GM19025 (cell line): ENCODE measurements around the gene SPOCK2.
"Not testable (repeated sequence)": the region's sequence is repeated elsewhere in the genome, so short reads cannot be mapped to it uniquely, and the experiment has no call there.

ENCODE experiments used
- ATAC-seq: cut with Tn5 transposase; IDR thresholded peaks from one replicate; pipeline ENCODE4 v1.9.1; 2021; ENCODE audit warnings: mild to moderate bottlenecking, low read depth, moderate library complexity; ENCODE audit not compliant: unreplicated experiment

Gene SPOCK2

GRCh38 chr10:72034761-72035160 is 53.6 kb downstream of the SPOCK2 start:
- no peak for ATAC-seq

DNA sequence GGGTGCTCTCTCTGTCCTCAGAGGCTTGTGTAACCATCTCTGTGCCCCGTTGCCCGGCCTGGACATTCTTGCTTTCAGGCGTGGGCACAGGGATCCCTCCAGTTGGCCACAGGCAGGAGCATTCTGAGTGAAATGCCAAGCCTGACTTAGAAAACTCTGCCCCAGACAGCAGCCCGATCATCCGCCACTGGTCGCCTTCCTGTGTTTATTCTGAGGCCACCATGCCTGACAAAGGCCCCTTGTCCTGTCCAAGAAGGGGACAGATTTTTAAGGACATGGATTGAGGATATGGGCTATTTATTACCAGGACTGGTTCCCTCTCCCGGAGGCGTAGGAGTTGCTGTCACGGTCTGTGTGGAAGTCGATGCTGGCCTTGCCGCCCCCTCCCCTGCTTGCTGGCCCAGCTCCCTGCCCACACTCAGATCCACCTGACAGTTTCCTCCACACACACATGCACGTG is 54.3 kb downstream of the SPOCK2 start:
- ATAC-seq = no peak

GRCh38 chr10:72032409-72033162 is 55.8 kb downstream of the SPOCK2 start:
- ATAC-seq = not testable (repeated sequence)

DNA sequence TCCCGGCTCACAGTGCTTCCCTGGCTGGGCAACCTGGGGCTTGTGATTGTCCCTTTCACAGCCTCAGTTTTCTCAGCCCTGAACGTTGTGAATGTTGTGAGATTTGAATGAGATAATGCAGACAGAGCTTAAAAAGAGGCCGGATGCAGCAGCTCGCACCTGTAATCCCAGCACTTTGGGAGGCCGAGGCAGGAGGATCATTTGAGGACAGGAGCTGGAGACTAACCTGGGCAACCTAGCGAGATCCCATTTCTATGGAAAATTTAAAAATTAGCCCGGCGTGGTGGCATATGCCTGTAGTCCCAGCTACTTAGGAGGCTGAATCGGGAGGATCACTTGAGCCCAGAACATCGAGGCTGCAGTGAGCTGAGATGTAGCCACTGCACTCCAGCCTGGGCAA is 56.6 kb downstream of the SPOCK2 start:
- no peak for ATAC-seq

DNA sequence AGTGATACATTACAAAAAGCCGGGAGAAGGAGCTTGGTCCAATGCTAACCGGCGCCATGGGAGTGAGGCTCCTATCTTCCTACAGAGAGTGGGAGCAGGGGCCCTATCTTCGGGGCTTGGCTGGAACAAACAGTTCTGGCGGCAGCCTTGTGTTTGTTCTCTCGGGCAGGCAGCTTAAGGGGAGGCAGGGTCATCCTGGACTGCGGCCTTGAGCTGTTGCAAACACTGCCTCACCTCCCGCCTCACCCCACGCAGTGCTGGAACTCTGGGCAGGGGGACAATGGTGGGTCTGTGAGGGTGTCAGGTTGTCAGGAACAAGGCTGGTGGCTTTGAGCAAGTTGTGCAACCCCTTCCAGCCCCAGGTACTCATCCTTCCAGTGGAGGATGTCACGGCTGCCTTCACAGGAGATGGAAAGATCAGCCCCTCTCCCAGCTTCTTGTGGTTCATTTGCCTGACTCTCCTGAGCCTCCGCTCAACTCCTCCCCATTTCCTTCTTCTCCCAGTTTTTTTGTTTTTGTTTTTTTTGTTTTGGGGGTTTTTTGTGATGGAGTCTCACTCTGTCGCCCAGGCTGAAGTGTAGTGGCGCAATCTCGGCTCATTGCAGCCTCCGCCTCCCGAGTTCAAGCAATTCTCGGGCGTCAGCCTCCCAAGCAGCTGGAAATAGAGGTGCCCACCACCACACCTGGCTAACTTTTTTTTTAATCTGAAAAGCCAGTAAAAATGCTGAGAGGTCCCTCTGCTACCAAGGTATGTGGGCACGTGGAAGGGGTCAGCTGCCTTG is 57.4 kb downstream of the SPOCK2 start:
- ATAC-seq = no peak

DNA sequence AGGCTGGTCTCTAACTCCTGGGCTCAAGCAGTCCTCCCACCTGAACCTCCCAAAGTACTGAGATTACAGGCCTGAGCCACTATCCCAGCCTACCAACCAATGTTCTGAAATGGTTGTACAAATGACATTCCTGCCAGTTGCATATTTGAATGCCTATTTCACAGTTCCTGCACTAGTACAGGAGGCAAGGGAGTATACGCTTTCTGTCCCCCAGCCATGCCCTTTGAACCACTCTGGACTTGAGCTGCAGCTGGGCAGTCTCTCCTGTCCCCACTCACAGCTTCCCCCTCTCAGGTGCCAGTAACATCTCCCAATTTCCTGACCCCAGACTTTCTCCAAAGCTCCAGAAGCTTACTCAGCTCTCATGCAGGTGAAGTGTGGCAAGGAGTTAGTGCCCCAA is 58.9 kb downstream of the SPOCK2 start:
- no peak for ATAC-seq

DNA sequence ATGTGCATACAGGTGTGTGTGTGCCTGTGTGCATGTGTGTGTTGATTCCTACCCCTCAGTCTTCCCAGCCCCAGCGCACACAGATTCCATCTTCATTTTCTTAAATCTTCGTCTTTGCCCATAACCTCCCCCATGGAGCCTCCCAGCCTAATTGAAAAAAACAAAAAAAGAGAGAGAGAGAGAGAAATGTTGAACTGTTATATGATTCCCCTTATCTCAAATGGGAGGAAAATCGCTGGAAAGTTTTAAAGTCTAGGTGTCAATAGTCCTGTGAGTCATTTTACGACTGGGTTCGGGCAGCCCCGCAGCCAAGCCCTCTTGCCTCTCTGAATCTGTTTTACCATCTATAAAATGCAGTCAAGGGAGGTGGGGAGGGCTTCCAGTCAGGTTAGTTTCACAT is 60.9 kb downstream of the SPOCK2 start:
- no peak for ATAC-seq

- ATAC-seq = no peak
Observed at GRCh38 chr10:72026278-72027111, 61.9 kb downstream of the SPOCK2 start.

DNA sequence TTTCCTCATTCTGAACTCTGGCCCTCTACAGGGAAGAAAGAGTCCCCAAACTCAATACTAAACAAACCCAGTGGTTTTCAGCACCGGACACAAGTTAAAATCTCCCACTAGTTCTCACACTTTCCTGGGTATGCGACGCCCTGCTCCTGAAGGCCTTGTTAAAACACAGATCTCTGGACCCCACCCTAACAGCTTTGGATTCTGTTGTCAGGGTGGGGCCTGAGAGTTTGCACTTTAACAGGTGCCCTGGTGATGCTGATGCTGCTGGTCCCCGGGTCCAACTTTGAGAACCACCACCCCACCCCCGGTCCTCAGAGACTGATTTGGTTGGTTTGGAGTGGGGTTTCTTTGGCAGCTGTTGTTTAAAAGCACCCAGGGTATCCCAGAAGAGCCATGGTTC is 62.5 kb downstream of the SPOCK2 start:
- no peak for ATAC-seq

DNA sequence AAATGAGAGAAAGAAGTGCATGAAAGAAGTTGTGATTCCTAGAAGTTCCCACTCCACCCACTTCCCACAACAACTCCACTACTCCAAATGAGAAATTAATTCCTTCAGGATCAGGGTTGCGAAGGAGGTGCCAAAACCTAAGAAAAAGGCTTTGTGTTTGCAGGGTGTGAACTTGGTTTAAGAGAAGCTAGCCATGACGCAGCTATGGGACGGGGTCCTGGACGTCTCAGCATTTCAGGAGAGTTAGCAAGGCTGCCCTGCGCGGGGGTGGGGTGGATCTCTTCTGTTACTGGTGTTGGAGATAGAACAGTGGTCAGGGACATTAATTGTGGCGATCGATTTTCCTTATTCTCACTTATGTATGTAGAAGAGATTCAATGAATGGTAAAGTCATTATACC is 63.0 kb downstream of the SPOCK2 start:
- no peak for ATAC-seq

DNA sequence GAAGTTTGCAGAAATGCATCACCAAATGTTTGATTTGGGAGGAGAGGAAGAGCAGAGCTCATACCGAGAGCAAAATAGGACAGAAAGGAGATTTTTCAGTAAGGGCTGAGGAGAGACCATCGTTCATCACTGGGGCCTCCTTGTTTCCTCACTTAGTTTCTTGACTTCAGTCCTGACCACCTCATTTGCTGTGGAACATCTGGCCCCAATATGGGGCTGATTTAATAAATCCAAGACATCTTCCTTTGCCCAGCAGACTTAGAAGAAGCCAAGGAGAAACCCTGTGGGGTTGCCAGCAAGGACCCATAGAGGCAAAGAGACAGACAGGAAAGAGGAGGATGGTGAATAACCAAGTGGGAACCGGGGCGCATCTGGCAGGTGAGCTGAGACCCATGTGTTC is 63.8 kb downstream of the SPOCK2 start:
- no peak for ATAC-seq

- ATAC-seq = no peak
Observed at GRCh38 chr10:72022228-72022627, 66.1 kb downstream of the SPOCK2 start.

DNA sequence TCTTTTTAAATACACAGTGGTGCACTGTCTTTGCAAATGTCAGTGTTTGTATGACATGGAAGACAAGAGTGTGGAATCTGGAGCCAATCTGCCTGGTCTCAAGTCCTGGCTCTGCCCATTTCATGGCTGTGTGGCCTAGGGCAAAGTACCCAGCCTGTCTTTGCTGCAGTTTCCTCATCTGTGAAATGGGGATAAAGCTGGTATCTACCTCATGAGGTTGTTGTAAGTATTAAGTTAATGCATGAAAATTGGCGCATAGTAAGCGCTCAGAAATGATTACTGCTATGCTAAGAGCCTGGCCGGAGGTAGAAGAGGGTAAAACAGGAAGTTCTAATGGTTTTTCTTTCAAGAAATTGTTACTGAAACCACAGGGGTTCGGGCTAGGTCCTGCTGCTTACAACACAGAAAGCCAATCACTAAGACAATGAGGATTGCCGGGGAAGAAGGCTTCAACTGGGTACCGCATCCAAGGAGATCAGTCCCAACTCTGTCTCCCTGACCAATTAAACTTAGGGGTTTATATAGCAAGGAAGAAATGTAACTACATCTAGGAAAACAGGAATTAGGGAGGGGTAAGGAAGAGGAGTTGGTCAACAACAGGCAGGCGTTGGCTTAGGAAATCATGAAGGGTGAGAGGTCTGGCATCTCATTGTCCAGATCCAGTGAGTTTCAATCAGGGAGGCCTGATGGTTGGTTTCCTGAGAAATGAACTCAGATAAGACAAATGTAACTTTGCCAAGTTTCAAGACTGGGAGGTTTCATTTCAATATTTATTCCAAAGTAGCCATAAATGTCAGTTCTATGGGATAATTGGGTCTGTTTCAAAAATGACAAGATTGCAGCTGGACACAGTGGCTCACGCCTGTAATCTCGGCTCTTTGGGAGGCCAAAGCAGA is 67.2 kb downstream of the SPOCK2 start:
- no peak for ATAC-seq

DNA sequence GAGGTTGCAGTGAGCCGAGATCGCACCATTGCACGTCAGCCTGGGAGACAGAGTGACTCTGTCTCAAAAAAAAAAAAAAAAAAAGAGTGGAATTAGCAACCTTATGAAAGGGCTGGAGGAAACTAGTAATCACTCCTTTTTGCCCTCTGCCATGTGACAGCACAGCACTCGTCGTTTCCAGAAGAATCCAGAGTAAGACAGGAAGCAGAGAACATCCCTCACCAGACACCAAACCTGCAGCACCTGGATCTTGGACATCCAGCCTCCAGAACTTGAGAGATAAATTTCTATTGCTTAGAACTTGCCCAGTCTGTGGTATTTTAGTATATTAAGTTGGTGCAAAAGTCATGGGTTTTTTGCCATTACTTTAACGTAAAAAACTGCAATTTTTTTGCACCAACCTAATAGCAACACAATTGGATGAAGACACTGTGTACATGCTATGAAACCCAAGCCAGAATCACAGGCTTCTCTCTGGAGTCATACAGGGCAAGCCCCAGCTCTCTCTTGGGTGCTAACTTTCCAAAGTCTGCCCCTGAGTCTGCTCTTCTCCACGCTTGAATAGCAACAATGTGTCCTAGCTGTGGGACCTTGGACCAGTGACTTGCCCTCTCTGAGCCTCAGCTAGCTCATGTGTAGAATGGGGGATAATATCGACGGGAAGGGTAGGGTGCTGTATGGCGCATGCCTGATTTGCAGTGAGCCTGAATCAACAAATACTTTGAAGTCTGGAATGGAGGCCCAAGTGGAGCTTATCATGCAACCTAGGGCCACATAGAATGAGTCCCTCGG is 69.1 kb downstream of the SPOCK2 start:
- ATAC-seq = no peak

GRCh38 chr10:72016608-72017300 is 71.6 kb downstream of the SPOCK2 start:
- ATAC-seq = no peak

DNA sequence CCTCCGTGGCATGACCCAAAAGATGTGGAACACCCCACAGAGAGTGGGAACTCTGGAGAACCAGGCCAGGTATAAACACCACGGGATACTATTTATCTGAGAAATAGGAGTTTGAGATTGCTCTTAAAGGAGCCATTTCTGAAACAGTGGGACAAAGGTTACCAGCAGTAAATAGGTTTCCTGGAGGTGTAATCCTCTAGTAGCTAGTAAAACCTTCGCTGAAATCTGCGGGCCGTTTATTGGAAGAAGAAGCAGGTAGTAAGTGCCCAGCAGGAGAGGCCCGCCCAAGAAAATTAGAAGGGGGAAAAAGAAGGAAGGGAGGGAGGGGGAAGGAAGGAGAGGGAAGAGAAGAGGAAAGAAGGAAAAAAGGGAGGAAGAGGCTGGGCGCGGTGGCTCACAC is 72.5 kb downstream of the SPOCK2 start:
- no peak for ATAC-seq

DNA sequence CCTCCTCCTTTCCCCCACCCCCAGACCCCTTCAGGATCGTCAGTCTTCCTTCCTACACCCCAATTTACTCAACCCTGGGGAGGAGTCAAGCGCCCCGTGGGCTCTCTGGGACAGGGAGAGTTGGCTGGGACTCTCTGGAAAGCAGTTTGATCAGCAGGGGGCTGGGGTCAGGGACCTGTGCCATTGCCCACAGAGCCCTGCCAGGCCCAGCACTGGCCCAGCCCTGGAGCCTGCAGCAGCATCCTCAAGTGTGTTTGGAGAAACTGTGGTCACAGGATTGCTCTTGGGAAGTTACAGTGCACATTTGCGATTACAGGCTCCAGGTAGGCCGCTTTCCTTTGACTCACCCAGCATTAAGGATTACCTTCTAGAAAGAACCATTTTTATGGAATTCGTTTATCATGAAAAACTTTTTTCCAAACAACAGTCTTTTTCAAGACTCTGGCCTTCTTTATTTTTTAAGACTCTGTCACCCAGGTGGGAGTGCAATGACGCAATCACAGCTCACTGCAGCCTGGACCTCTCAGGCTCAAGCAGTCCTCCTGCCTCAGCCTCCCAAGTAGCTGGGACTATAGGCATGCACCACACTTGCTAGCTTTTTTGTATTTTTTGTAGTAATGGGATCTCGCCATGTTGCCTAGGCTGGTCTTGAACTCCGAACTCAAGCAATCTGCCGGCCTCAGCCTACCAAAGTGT is 73.4 kb downstream of the SPOCK2 start:
- no peak for ATAC-seq

DNA sequence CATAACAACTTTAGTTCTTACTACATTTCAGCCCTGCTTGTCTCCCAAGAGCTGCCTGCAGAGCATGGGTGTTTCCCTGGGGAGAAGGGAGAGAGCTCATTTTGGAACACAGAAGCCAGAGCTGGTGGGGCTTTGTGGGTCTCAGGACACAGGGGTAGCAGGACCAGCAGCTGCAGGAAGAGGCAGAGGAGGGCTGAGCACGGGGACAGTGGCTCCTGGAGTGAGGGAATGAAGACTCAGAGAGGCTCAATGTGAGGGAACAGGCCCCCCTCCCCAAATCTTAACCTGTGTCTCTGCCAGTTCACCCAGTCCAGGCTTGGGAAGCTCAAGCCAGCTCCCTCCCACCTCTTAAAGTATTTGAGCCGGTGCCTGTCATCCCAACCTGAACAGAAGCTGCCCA is 74.2 kb downstream of the SPOCK2 start:
- no peak for ATAC-seq
